NB4 (cell line): ENCODE data around the gene LYVE1.

Experiments
- MYC ChIP-seq: IDR thresholded peaks from 2 replicates; pipeline ENCODE4 v1.6.1; 2011; ENCODE audit warnings: low read depth, low read length
- POLR2A ChIP-seq: IDR thresholded peaks from 2 replicates; pipeline ENCODE4 v1.6.1; 2011; ENCODE audit warnings: mild to moderate bottlenecking; ENCODE audit not compliant: insufficient read length; ENCODE audit errors: extremely low read depth
- TF ChIP-seq, protein P1 (sequence below): IDR thresholded peaks from one replicate; pipeline ENCODE4 v1.5.1; 2012; ENCODE audit warnings: low read depth, low read length
- TF ChIP-seq, protein P2 (sequence below): IDR thresholded peaks from 2 replicates; pipeline ENCODE4 v1.6.1; 2011; ENCODE audit warnings: low read depth, low read length

DNA sequence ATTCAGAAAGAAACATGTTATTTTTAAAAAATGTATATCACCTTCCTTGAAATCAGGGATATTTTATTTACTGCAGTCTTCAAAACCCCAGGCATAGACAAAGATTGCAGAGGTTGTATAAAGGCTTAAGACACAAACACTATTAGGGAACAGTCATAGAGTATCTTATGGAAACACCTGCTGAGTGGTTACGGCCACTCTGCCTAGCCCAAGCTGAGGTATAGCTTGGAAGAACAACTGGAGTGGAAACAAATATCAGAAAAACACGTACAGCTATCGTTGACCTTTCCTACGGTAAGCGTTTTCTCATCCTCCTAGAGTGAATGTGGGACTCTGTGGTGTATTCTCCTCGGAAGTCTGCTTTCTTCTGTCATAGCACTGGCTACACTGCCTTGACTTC lies 30.4 kb upstream of the LYVE1 start:
- TF ChIP-seq, protein P1, sequence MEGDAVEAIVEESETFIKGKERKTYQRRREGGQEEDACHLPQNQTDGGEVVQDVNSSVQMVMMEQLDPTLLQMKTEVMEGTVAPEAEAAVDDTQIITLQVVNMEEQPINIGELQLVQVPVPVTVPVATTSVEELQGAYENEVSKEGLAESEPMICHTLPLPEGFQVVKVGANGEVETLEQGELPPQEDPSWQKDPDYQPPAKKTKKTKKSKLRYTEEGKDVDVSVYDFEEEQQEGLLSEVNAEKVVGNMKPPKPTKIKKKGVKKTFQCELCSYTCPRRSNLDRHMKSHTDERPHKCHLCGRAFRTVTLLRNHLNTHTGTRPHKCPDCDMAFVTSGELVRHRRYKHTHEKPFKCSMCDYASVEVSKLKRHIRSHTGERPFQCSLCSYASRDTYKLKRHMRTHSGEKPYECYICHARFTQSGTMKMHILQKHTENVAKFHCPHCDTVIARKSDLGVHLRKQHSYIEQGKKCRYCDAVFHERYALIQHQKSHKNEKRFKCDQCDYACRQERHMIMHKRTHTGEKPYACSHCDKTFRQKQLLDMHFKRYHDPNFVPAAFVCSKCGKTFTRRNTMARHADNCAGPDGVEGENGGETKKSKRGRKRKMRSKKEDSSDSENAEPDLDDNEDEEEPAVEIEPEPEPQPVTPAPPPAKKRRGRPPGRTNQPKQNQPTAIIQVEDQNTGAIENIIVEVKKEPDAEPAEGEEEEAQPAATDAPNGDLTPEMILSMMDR = no peak
- TF ChIP-seq POLR2A (no peak), MYC (no peak)
- TF ChIP-seq, protein P2, sequence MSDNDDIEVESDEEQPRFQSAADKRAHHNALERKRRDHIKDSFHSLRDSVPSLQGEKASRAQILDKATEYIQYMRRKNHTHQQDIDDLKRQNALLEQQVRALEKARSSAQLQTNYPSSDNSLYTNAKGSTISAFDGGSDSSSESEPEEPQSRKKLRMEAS = no peak
